Kidney (tissue), 14 donors: ENCODE measurements around the gene SH3TC2. TPM values are rescaled to one million over a fixed set of nuclear protein-coding genes. Genes with fewer than 3 reads are reported as not detected.

ENCODE experiments used
- DNase-seq, 5 donors: peaks; one replicate each; pipeline ENCODE4 v3.0.0-alpha.2; 2013 to 2020
- FAIRE-seq: peaks from 2 replicates; lab custom pipeline; 2012; peaks lifted over from hg19 to GRCh38; lab: Jason Lieb, UNC
- H3K27ac ChIP-seq, 2 donors: one replicate each; pipeline ENCODE4 v1.7.0; 2013; ENCODE audit warnings: low read depth in 2 of 2, low read length in 2 of 2, inconsistent platforms in 1 of 2
- H3K27me3 ChIP-seq: one replicate; pipeline ENCODE4 v1.7.1; 2013; ENCODE audit warnings: low read length, inconsistent platforms; ENCODE audit not compliant: control insufficient read depth, insufficient read depth
- H3K36me3 ChIP-seq, 3 donors: one replicate each; pipeline versions ENCODE4 v1.7.0 to v1.7.1; 2013; ENCODE audit warnings: low read length in 3 of 3, control low read depth in 1 of 3, inconsistent platforms in 1 of 3; ENCODE audit not compliant: insufficient read depth in 3 of 3, control insufficient read depth in 2 of 3
- H3K4me1 ChIP-seq, 3 donors: one replicate each; pipeline versions ENCODE4 v1.7.0 to v1.7.1; 2013; ENCODE audit warnings: low read length in 3 of 3, inconsistent platforms in 1 of 3, low read depth in 1 of 3; ENCODE audit not compliant: control insufficient read depth in 2 of 3, insufficient read depth in 2 of 3
- H3K4me3 ChIP-seq, 3 donors: one replicate each; pipeline versions ENCODE4 v1.7.0 to v1.8.1; 2013; ENCODE audit warnings: low read length in 3 of 3, control low read depth in 1 of 3, inconsistent platforms in 1 of 3
- H3K9ac ChIP-seq, 3 donors: one replicate each; pipeline versions ENCODE4 v1.7.0 to v1.7.1; 2013; ENCODE audit warnings: low read length in 3 of 3, control low read depth in 1 of 3, inconsistent platforms in 1 of 3
- H3K9me3 ChIP-seq, 3 donors: one replicate each; pipeline versions ENCODE4 v1.7.0 to v1.7.1; 2013; ENCODE audit warnings: low read length in 3 of 3, control low read depth in 1 of 3, inconsistent platforms in 1 of 3; ENCODE audit not compliant: control insufficient read depth in 2 of 3, insufficient read depth in 1 of 3
- intact Hi-C: fragments of 100-400 bp; cut with DNase I; formaldehyde crosslinking; loops from one replicate; pipeline ENCODE4 v1.11.1; 2022
- polyA plus RNA-seq: library from polyadenylated mRNA; stranded (reverse); fragments of 350-450 nt; fragmentation: Illumina TruSeq; extraction: RNeasy Lipid Tissue Mini Kit (QIAGEN cat#74804); gene quantifications from one replicate; pipeline ENCODE4 v1.2.3, GENCODE V29; 2014; ENCODE audit warnings: low read depth, low replicate concordance; ENCODE audit not compliant: insufficient read depth
- total RNA-seq: library from RNA; stranded (reverse); fragmentation: NEBNext Ultra II Directional; extraction: Animal tissue kit (Norgen Biotek cat#: 25700); gene quantifications from one replicate; pipeline ENCODE4 v1.2.1, GENCODE V29; 2021
- TF ChIP-seq, protein P1 (sequence below): IDR thresholded peaks from 3 replicates; pipeline ENCODE4 v1.5.1; 2012; ENCODE audit warnings: mild to moderate bottlenecking, moderate library complexity, borderline replicate concordance; ENCODE audit not compliant: insufficient read depth; ENCODE audit errors: extremely low read depth
- donor health status: control.
- donor health status: control.
- donor health status: control.
- donor health status: control.
- donor health status: control.
- donor health status: DM: yes; HTN: yes; CAD: no.
- donor health status: Normal renal cell carcinoma (clear cell type).

SH3TC2 gene
- total and polyA plus RNA-seq, 2 donors from 2014 or later, result 0.17 to 1.3 TPM

DNA sequence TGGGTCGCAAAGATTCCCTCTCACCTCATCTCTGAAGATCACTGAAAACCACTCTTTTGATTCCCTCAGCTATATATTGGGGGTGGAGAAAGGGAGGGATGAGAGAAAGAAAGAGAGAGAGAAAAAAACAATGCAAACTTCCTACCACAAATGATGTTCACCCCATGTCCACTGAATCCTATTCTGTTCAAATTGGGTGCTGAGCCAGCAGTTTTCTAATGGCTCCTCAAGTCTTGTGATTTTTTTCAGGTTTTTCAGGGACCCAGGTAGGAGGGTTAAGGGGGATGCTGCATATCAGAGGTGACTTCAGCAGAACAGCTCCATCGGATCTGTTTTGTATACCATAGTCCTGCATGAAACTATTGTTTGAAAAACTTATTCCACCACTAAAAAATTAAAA lies 95.9 kb downstream of the SH3TC2 start:
- Histone ChIP-seq H3K27me3 (no peaks in the 10 kb centered on the region), H3K27ac (no peak overlapping the region), H3K36me3 (no peaks in the 10 kb centered on the region), H3K4me1 (peaks cover 0 to 7% (median 4%) of the 10 kb centered on the region in 3 donors), H3K9me3 (no peaks in the 10 kb centered on the region), H3K4me3 (no peak overlapping the region), H3K9ac (no peak overlapping the region)
- TF ChIP-seq, protein P1, sequence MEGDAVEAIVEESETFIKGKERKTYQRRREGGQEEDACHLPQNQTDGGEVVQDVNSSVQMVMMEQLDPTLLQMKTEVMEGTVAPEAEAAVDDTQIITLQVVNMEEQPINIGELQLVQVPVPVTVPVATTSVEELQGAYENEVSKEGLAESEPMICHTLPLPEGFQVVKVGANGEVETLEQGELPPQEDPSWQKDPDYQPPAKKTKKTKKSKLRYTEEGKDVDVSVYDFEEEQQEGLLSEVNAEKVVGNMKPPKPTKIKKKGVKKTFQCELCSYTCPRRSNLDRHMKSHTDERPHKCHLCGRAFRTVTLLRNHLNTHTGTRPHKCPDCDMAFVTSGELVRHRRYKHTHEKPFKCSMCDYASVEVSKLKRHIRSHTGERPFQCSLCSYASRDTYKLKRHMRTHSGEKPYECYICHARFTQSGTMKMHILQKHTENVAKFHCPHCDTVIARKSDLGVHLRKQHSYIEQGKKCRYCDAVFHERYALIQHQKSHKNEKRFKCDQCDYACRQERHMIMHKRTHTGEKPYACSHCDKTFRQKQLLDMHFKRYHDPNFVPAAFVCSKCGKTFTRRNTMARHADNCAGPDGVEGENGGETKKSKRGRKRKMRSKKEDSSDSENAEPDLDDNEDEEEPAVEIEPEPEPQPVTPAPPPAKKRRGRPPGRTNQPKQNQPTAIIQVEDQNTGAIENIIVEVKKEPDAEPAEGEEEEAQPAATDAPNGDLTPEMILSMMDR, result no peak
- FAIRE-seq (no peak), DNase-seq (no peak)
- intact Hi-C loops, result no loop called here

DNA sequence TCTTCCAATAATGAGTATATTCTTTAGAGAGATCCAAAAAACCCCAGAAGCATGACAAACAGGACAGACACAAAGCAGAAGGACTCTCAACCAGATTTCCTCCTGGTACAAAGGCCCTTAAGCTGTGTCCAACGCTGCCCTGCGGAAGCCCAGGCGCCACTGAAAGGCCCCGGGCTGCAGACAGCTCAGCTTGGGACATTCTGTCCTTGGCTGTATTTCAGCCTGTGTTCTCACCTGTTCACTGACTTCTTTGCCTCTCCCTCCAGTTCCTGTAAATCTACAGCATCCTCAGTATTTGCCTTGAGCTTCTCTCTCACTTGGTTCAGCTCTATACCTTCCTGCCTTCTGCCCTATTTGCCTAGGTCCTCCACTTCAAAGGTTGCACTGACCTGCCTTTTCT lies 96.5 kb downstream of the SH3TC2 start:
- Histone ChIP-seq H3K36me3 (no peaks in the 10 kb centered on the region), H3K4me1 (peaks cover 0 to 7% (median 4%) of the 10 kb centered on the region in 3 donors), H3K9me3 (no peaks in the 10 kb centered on the region), H3K27me3 (no peaks in the 10 kb centered on the region), H3K4me3 (no peak overlapping the region), H3K27ac (peak overlapping the region in 1 of 2 donors; percentile 9), H3K9ac (no peak overlapping the region)
- TF ChIP-seq, protein P1, result no peak
- peak in 2 of 5 donors; percentile 12 to 75 for DNase-seq
- intact Hi-C loops, result no loop called here
- FAIRE-seq, result no peak

DNA sequence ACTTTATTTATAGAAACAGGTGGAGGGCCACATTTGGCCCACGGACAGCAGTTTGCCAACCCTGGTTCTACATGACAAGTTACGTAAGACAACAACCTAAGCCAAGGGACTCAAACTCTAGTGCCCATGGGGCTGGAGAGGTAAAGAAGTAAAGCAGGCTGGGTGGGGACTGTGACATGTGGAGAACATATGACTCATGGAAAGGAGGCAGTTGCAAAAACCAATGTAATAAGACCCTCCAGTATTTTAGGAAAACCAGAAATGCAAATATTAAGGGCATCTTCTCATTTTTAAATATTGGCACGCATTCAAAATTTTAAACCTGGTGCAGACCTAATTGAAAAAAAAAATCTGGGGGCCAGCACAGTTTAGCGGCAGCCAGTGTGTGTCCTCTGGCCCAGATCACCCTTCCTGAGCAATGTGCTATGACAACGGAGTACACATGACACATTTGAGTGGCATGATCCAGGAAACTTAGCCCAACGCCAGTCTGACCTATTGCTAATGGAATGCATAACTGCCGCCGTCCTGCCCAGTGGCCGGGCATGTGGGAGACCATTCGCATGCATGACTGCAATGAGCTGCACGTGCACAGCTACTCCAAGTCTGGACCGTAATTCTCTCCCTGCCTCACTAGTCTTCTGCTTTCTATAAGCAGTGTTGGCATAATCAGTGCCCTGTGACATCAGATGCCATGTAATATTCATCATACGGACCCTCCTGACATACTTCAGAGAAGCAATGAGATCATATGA lies 97.2 kb downstream of the SH3TC2 start:
- Histone ChIP-seq H3K9ac (no peak overlapping the region), H3K4me3 (no peak overlapping the region), H3K9me3 (no peaks in the 10 kb centered on the region), H3K27me3 (no peaks in the 10 kb centered on the region), H3K27ac (peak overlapping the region in 1 of 2 donors; percentile 9), H3K36me3 (no peaks in the 10 kb centered on the region), H3K4me1 (peaks cover 0 to 5% (median 4%) of the 10 kb centered on the region in 3 donors)
- TF ChIP-seq, protein P1, result no peak
- DNase-seq (peak; percentile 80 to 95 (median 90)), FAIRE-seq (no peak)
- intact Hi-C loops, result no loop called here
